Head of caudate nucleus (tissue), 42 donors: Measurements from ENCODE around the gene TAF1A.
"Not testable (repeated sequence)": the region's sequence is repeated elsewhere in the genome, so short reads cannot be mapped to it uniquely, and the experiment has no call there.

ENCODE experiments used
- DNase-seq, 42 donors: peaks; one replicate each; pipeline versions ENCODE4 v3.0.0 to v3.0.0-alpha.2; 2020 to 2021; ENCODE audit warnings: mixed read lengths in 7 of 42
- intact Hi-C: fragments of 100-400 bp; cut with DNase I; formaldehyde crosslinking; loops from one replicate; pipeline ENCODE4 v1.15.0; 2022

Gene TAF1A

DNA sequence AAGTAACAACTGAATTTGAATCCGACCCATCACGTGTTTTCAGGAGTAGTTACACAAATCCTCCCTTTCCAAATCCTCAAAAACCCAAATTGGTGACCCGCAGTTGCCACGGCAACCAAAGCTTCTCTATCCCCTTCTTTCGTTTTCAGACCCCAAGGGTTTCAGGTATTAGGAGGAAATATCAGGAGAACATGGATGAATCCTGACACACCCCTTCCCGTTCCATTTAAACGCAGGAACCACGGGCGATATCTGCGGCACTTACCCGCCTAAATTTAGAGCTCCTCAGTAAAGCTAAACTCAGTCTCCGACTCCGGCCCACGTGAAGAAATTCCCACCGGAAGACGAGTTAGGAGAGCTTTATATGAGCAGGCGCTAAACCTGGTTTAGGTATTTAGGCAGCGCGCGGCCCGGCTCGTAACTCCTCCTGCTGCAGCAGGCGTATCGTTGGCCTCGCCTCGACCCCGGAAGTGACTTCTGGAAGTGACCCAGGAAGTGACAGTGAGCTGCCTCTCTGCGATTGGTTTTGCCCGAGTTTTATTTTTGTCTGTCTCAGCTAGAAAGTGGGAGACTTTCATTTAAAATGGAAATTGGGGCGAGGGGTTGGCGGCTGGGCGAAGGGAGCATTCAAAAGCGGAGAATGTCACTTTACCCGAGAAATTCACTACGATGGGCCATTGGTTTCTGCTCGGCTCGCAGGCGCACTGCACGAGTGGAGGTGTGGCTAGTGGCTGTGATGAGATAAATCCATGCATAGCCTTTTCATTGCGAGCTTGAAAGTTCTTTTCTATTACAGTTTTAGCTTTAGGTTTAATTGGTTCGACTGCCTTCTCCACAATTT lies at the start of gene TAF1A:
TSS of gene TAF1A (minus strand) at position 472 of the 841 bp plus-strand sequence.
- DNase-seq = peak; percentile 82 to 96 (median 91)
- intact Hi-C loops = no loop called here

DNA sequence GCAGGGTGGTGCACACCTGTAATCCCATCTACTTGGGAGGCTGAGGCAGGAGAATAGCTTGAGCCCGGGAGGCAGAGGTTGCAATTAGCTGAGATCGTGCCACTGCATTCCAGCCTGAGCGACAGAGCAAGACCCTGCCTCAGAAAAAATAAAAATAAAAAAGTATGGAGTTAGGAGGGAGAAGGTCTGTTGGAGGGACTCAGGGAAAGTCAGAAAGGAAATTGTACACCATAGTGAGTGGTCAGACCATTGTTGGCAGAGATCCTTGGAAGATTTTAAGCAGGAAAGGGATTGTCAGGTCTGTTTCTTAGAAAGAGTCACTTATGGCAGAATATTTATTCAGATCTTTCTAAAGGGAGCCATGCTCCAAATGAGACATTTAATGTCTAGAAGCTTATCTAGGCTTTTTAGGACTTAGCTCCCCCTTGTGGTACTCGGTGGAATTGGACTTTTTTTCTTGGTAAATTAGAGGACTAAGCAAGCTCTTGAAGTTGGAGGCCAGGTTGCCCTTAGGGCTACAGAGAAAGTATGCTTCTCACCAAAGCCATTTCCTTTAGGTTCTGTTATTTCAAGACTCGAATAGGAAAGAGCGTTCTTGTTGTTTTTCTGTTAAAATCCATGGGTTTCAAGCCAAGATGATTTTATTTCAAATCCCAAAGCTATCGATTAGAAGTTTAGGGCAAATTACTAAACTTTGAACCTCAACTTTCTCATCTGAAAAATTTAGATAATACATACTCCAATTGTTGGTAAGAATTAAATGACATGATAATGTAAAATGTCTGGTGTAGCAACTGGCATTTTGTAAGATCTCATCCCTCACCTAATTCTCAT lies 44.7 kb upstream of the TAF1A start:
- DNase-seq = peak in 31 of 42 donors; percentile 16 to 93 (median 67)
- intact Hi-C loops = loop anchor here (2.0 kb wide), 1 partner anchor 170 kb away; no protein-coding TSS in a partner anchor

DNA sequence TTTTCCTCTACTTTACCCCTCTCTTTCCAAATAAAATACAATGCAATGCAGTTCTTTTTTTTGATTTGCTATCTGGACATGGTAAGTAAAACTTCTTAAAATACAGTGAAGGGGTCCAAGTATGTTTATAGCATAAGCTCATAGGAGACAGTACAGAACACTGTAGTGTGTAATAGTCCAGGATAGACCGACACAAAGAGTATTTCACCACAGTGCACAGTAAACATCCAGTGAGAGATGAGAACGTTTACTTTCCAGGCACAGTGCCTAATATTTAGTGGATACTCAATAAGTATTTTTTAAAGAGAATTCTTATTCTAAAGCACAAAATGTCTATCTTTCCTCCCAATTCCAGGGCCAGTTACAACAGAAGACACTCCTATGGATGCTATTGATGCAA lies 43.0 kb upstream of the TAF1A start:
- intact Hi-C loops = no loop called here
- no peak for DNase-seq

DNA sequence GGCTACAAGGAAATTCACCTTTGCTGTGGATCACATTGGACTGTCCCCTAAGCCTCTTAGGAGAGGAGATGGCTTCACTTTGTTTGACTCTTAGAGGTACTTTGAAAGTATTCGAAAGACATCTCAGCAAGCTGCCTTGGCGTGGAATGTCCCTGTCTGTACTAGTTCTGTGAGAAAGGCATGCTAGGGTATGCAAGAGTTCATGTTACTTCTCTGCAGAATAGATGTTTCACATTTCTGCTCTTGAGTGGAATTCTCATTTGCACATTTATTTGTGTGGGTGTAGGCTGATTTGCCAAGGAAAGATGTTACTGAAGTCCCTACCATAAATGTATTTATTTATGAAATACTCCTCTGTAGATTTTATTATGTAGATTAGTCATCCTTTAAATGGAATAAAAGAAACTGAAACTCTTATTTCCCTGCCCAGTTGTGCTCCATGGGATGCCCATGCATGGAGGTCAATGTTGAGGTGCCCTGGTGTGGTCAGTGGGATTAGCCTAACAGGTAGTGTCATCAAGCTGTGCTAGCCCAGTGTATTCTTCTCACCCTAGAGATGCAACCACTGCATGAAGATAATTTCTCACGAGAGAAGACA lies 42.0 kb upstream of the TAF1A start:
- intact Hi-C loops = no loop called here
- DNase-seq = peak in 1 of 42 donors; percentile 9

DNA sequence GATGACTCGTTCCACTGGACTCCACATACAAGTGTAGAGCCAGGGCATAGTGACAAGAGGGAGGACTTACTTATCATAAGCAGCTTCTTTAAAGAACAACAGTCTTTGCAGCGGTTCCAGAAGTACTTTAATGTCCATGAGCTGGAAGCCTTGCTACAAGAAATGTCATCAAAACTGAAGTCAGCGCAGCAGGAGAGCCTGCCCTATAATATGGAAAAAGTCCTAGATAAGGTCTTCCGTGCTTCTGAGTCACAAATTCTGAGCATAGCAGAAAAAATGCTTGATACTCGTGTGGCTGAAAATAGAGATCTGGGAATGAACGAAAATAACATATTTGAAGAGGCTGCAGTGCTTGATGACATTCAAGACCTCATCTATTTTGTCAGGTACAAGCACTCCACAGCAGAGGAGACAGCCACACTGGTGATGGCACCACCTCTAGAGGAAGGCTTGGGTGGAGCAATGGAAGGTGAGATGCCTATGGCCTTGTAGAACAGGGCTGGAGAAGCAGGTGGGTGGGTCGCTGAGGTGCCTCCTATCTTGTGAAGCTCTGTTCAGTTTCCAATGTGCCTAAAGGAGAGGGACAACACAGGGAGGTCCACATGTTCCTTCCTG lies 40.3 kb upstream of the TAF1A start:
- peak in 20 of 42 donors; percentile 6 to 65 (median 28) for DNase-seq
- intact Hi-C loops = no loop called here

DNA sequence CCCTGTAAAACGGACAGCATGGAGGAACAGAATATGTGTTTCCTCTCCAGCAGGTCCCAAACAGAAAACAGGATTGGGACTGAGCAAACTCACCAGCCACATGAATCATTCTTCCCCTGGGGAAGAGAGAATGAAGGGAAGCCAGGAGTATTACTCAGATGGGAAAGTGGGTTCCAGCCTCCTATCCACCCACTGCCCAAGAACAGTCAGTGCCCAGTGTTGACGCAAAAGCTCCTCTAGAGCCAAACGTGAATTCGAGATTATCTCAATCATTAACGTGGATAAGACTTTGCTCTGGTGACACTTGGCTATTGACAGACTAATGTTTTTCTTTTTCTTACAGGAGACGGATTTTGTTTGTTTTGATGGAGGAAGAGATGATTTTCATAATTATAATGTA lies 37.5 kb upstream of the TAF1A start:
- intact Hi-C loops = no loop called here
- DNase-seq = no peak

DNA sequence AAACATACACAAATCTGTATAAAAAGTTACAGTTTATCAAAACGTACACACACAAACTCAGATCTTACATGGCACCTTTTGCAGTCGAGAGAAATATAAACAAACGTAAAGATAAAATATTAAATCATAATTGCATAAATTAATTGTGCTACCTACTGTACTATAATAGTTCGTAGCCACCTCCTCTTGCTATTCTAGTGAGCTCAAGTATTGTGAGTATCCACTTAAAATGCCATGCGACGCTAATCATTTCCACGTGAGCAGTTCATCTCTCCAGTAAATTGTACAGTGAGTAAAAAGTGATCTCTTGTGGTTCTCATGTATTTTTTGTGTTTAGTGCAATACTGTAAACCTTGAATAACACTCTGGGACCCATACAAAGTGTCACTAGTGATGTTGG lies 34.5 kb upstream of the TAF1A start:
- DNase-seq = no peak
- intact Hi-C loops = no loop called here

DNA sequence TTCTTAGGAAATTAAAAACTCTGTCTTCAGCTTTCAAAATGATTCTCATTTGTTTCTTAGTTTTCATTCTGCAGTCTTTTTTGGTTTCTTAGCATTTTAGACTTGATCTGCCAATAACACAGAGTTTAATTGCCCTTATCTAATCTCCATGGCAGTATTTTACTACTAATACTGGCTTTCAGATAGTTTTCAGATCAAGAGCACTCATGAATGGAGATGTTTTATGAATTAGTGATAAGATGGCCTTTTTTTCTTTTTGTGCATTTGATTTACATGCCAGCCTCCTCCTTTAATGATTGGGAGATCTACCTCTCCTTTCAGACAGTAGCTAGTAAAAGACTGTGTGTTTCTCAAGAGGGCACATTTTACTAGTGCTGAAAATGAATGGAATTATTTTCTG lies 33.7 kb upstream of the TAF1A start:
- DNase-seq = no peak
- intact Hi-C loops = no loop called here

DNA sequence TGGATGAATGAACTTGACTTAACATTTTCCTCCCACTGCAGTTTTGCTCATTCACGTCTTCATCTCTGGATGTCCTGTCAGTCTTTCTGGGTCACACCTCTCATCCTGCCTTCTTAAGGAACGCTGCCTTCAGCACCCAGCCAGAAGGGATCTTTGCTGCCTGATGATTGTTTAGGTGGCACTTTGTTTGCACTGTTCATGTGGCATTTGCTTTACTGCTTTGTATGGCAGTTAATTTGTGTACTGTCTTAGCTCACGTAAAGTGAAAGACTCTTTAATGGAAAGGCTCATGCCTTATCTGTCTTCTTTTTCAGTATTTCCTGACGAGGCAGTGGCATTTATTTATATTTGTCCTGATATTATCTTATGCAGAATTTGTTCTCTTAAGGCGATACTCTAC lies 33.0 kb upstream of the TAF1A start:
- intact Hi-C loops = no loop called here
- DNase-seq = no peak

DNA sequence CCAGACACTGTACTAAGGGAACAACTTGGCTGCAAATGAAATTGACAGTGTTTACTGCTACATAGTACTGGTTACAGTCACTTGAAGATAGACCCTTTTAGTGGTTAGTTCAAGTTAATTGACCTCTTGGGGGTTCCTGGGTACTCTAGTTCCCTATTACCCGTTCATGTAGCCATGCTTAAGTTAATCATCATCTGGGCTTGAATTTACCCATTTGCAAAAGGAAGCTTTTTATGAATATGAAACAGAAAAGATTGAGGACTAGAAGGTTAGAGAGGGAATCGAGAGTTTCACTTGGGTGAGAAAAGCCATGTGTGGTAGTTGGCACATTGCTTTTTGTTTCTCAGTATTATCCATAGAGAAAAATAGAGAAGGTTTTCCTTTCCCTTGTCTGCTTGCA lies 30.8 kb upstream of the TAF1A start:
- intact Hi-C loops = no loop called here
- no peak for DNase-seq

DNA sequence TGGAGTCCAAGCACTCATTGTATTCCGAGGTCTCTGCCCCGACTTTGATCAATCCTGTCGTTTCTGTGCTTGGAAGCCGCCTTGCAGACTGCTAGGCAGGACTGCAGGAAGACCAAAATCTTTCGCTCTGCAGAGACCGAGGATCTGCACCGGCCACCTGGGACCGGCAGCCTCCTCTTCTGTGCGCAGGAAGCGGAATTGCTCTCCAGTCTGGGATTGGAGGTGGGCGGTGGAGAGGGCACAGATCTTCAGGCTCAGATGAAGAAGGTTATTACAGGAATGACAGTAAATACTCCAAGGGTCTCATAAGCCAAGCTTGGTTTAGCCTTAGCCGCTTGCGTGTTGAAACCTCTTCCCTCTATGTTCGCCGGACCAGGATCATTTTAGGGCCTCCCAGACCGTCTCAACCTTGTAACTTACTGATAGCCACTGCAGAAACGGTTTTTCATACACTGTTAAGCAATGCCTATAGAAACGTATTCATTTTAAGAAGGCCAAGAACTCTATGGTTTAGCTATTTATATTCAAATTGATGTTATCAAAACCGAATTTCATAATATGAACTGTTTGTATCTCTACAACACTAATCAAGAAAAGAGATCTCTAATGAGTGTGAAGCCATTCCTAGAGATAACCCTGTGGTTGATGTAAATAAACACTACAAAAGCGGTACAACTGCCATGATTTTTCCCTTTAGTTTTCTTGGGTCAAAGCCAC lies 29.3 kb upstream of the TAF1A start:
- peak in 38 of 42 donors; percentile 8 to 71 (median 43) for DNase-seq
- intact Hi-C loops = no loop called here

DNA sequence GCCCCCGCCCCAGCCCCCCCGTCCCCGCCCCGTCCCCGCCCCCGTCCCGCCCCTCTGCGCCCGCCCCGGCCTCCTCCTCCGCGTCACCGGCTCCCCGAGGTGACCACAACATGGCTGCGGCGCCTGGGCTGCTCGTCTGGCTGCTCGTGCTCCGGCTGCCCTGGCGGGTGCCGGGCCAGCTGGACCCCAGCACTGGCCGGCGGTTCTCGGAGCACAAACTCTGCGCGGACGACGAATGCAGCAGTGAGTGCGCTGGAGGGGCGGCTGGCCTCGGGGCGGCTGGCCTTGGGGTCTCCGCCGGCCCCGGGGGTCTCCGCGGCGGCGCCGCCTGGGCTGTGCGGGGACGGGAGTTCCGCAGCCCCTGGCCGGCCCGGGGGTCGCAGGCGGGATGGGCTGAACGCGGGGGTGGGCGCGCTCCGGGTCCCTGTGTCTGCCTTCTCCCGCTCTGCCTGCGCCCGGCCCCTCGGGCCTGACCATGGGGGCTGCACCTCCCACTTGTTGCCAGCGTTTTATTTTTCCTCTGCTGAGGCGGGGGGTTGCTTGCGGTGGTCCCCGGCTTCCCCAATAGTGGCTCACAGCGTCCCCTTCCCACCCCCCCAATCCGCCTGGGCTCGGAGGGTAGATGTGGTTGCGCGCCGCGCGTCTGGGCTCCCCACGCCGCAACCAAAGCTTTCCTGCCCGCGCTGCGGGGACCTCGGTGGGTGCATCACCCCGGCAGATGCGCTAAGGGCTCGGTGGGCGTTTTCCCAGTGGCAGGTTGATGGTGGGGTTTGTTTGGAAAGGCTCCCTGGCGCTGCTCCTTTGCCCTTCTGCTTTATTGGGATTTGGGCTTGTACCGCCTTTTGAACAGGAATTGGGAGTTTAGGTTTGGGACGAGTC lies 28.5 kb upstream of the TAF1A start, which contains the start of gene MIA3:
TSS of gene MIA3 (plus strand) at position 97 of the 879 bp plus-strand sequence. CDS start at position 111, 14 bp downstream.
- intact Hi-C loops = no loop called here
- peak in 41 of 42 donors; percentile 28 to 91 (median 83) for DNase-seq

DNA sequence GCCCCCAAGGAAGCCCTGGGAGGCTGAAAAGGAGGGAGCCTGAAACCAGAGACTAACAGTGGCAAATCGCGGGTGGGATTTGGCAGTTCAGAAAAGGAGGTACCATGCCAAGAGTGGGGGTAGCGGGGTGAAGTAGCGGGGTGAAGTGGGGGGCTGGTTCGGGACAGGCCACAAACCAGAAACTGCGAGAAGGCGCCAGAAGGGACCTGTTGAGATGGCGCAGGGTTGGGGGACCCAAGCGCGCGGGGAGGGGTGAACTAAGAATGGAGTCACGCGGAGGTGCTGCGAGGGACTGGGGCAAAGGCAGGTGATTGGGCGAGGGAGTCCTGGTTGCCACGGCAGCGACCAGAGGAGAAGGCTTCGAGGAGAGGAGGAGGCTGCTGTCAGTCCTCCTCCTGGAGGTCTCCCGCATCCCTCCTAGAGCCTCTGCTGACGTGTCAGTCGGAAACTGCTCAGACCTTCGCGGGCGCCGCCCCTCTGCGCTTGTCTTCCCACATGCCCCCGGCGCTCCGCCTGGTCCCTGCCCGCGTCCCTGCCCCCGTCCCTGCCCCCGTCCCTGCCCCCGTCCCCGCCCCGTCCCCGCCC lies 27.7 kb upstream of the TAF1A start:
- peak; percentile 77 to 98 (median 93) for DNase-seq
- intact Hi-C loops = no loop called here

DNA sequence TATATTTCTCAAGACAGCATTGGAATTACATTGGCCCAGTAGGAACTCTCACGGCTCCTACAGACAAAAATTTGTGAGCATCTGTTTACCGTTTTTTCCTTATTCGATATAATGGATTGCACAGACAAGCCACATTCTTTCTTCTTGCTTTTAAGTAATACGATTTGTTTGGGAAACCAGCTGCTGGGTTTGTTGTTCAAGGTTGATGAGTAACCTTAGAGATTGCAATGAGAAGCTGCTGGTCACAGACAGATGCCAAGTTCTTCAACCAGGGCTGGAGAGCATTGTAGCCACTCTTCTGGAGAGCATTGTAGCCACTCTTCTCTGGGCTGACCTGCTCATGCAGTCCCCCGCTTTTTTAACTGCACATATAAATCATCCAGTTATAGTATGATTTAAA lies 26.8 kb upstream of the TAF1A start:
- intact Hi-C loops = no loop called here
- DNase-seq = no peak

DNA sequence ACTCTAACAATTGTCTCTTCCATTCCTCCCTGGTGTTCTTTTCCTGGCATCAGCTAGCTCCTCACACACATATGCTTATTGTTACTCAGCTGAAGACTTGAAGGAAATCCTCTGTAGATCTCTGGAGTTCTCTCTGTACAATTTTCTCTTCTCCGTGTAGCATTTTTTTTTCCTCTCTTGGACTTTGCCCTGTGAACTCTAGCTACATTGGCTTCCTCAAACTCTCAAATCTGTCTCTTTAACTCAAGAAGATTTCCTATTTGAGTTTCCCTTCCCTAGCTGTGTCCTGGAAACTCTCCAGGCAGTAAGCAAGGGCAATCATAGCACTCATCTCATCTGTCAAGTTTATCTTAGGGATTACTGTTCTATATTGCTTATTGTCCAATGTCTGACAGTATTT lies 23.9 kb upstream of the TAF1A start:
- DNase-seq = no peak
- intact Hi-C loops = no loop called here

DNA sequence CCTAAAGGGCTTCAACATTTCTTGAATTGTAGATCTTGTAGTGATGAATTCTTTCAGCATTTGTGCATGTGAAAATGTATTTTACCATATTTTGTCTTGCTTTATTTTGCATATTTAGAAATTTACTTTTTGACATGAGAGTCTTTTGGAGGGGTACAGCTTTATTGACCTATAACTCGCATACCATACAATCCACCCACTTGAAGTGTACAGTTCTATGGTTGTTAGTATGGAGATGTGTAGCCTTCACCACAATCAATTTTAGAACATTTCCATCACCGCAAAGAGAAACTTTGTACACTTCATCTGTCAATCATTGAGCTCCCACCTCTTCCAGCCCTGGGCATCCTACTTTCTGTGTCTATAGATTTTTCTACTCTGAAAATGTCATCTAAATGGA lies 21.0 kb upstream of the TAF1A start:
- no peak for DNase-seq

DNA sequence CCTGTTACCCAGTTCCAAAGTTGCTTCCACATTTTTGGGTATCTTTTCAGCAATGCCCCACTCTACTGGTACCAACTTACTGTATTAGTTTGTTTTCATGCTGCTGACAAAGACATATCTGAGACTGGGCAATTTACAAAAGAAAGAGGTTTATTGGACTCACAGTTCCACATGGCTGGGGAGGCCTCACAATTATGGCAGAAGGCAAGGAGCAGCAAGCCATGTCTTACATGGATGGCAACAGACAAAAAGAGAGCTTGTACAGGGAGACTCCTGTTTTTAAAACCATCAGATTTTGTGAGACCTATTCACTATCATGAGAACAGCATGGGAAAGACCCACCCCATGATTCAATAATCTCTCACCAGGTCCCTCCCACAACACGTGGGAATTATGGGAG lies 19.4 kb upstream of the TAF1A start:
- DNase-seq, intact Hi-C loops: not testable (repeated sequence)

More for the DNA sequence above, 21.0 kb upstream of the TAF1A start:
- intact Hi-C loops = no loop called here
